Fibroblast of mammary gland (primary cell): ENCODE measurements around the gene TM7SF3.
"Not testable (repeated sequence)": the region's sequence is repeated elsewhere in the genome, so short reads cannot be mapped to it uniquely, and the experiment has no call there.

Source experiments
- DNase-seq: peaks from one replicate; pipeline ENCODE4 v3.0.0-alpha.2; 2010; ENCODE audit warnings: low read depth
- H3K4me3 ChIP-seq: 2 replicates; pipeline ENCODE4 v1.5.1; 2011; ENCODE audit warnings: low read depth, mild to moderate bottlenecking, low read length, moderate library complexity; ENCODE audit not compliant: control insufficient read depth
- TF ChIP-seq, protein P1 (sequence below): conservative IDR thresholded peaks from 2 replicates; pipeline ENCODE4 v1.5.1; 2011; ENCODE audit warnings: low read depth, low read length, inconsistent platforms; ENCODE audit not compliant: control insufficient read depth, insufficient read depth

Gene TM7SF3

DNA sequence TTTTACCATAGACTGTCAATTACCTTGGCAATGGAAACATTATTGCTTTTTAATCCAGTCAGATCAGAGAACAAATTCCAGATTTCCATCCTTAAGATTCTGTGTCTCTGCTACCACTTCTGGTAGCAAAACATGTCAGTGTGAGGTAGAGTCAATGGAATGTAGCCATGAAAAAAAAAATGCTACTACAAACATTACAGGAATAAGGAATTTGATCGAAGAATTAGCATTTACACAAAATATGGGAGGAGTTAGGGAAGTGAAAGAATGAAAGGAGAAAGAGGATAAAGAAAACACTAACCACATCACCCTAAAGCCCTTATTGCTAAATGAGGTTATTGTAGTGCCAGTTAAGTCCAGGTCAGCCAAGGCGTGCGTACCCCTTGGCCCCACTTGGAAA is 17.3 kb upstream of the TM7SF3 start:
- TF ChIP-seq, protein P1, sequence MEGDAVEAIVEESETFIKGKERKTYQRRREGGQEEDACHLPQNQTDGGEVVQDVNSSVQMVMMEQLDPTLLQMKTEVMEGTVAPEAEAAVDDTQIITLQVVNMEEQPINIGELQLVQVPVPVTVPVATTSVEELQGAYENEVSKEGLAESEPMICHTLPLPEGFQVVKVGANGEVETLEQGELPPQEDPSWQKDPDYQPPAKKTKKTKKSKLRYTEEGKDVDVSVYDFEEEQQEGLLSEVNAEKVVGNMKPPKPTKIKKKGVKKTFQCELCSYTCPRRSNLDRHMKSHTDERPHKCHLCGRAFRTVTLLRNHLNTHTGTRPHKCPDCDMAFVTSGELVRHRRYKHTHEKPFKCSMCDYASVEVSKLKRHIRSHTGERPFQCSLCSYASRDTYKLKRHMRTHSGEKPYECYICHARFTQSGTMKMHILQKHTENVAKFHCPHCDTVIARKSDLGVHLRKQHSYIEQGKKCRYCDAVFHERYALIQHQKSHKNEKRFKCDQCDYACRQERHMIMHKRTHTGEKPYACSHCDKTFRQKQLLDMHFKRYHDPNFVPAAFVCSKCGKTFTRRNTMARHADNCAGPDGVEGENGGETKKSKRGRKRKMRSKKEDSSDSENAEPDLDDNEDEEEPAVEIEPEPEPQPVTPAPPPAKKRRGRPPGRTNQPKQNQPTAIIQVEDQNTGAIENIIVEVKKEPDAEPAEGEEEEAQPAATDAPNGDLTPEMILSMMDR: no peak
- no peak overlapping the region for H3K4me3 ChIP-seq
- no peak for DNase-seq

- no peak overlapping the region for H3K4me3 ChIP-seq
- DNase-seq: no peak
- TF ChIP-seq, protein P1: no peak
Measured at GRCh38 chr12:27026257-27026656, 12.1 kb upstream of the TM7SF3 start.

GRCh38 chr12:27025116-27025515 is 10.9 kb upstream of the TM7SF3 start:
- no peak overlapping the region for H3K4me3 ChIP-seq
- TF ChIP-seq, protein P1: no peak
- DNase-seq: peak; percentile 32

DNA sequence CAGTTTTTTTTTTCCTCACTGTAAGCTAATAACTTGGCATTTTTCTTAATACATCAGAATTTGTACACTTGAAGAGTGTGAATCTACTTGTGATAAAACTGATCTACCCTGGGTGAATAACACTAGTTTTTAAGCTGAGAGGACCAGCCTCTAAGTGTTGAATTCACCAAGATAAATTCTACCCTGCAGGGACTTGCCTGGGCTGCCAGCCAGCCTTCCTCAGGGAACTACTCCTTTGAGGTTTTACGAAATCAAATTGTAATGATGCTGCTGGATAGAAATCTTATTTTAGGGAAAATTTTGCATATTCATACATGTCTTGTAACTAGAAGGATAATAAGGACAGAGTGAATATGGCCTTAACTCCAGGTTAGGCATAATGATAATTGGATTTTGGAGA is 10.1 kb upstream of the TM7SF3 start:
- no peak overlapping the region for H3K4me3 ChIP-seq
- TF ChIP-seq, protein P1: no peak
- DNase-seq: peak; percentile 26

DNA sequence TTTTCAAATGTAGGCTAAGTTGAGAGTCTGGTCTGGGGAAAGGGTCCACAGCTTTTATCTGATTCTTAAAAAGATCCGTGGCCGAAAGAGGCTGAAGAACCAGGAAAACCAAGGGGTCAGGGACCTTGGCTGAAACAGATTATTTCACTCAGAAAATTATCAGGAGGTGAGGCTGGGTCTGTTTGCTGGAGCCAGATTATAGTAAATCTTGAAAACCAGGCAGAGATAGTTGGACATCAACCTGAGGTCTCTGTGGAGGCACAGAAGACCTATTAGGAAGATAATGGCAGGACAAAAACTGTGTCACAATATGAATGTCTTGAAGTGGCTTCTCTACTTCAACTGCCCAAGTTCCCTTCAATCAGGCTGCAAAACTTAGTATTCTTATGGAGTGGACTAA is 6.6 kb upstream of the TM7SF3 start:
- DNase-seq: no peak
- no peak overlapping the region for H3K4me3 ChIP-seq
- TF ChIP-seq, protein P1: no peak

DNA sequence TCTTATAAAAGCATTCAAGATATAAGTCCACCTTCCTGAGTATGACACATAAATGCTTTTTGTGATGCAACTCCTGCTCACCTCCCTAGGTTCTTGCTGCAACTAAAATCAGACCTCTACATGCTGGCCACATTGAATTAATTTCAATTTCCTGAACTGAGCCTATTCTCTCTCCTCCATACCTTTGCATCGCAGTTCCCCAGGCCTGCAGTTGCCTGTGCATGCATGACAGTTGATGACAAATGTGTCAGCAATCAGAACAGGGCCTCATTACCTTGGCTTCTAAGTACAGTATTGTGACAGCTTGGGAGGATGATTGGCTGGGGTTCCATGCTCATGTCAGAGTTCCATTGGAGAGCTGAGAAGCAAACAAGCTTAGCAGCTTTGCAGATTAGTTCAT is 3.9 kb upstream of the TM7SF3 start:
- H3K4me3 ChIP-seq: no peak overlapping the region

DNA sequence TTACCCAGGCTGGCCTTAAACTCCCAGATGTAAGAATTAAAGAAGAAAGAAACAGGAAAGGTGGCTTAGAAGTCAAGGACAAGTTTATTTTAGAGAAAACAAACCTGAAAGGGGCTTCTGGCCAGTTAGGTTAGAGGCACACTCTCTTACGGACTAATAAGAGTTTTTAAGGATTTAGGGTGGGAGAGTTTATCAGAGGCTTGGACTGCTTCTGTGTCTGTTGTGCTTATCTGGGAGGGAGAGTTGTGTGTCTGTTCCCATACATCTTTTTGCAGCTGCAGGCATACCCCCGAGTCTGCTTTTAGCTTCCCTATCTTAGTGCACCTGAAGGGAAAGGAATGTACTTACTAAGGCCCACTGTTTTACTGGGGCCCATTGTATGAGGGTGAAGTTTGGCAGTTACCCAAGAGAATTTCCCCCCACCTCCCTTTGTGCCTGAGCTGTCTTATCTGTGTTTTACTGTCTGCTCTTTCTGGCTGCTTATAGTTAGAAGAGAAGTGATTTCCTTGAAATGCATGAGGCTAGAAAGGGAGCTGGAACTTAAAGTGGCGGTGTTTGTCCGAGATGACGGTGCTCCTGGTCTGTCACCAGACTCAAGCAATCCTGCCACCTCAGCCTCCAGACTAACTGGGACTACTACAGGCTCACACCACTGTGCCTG is 3.1 kb upstream of the TM7SF3 start:
- not testable (repeated sequence) for H3K4me3 ChIP-seq, DNase-seq

More for the DNA sequence above, 3.9 kb upstream of the TM7SF3 start:
- DNase-seq: no peak
- TF ChIP-seq, protein P1: no peak

- peak; percentile 62 for DNase-seq
- TF ChIP-seq, protein P1: peak; percentile 47
Measured at GRCh38 chr12:27015730-27016076, 1.5 kb upstream of the TM7SF3 start.

More at GRCh38 chr12:27015730-27016076, 1.5 kb upstream of the TM7SF3 start:
- no peak overlapping the region for H3K4me3 ChIP-seq
